HepG2 (cell line): ENCODE measurements around the gene ADGRG4. TPM values are rescaled to one million over a fixed set of nuclear protein-coding genes. Genes with fewer than 3 reads are reported as not detected.

Experiments
- ATAC-seq: fragments of 200-7000 bp; cut with Tn5 transposase; 3 replicates; pipeline ENCODE4 v1.9.1; 2020; ENCODE audit warnings: mild to moderate bottlenecking, moderate library complexity
- BruUV-seq: library from RNA; stranded (reverse); fragments of 400-500 nt; replicated peaks from 2 replicates; lab custom pipeline; 2021; lab: Mats Ljungman, UMichigan
- CTCF ChIA-PET: fragments of 300-600 bp; formaldehyde crosslinking; extraction: SDS; loops from one replicate; lab custom pipeline; 2021; ENCODE audit warnings: low total read pairs, inconsistent platforms, low intra/inter-chr PET ratio; lab: Yijun Ruan, JAX
- POLR2A ChIA-PET: fragments of 350-600 bp; sonication (Branson Sonifier 250); formaldehyde crosslinking; loops from one replicate; lab custom pipeline; 2020; ENCODE audit warnings: antibody characterized with exemption, inconsistent platforms; lab: Yijun Ruan, JAX
- DNase-seq: peaks from one replicate; pipeline ENCODE4 v3.0.0-alpha.2; 2015; ENCODE audit warnings: low spot score
- FAIRE-seq: peaks from 3 replicates; lab custom pipeline; 2011; peaks lifted over from hg19 to GRCh38; lab: Jason Lieb, UNC
- H2AFZ ChIP-seq: one replicate; pipeline ENCODE4 v1.6.1; 2011; ENCODE audit warnings: low read length, inconsistent platforms
- H3K27ac ChIP-seq: fragments of 300-600 bp; 3 replicates; pipeline ENCODE4 v1.8.0; 2011; ENCODE audit warnings: mixed run types, mild to moderate bottlenecking, mixed read lengths, low read length, inconsistent platforms; ENCODE audit not compliant: insufficient read depth; ENCODE audit errors: extremely low read length
- H3K27me3 ChIP-seq, 2 experiments: fragments of 200-600 bp in 1 of 2; 2 replicates in 1 of 2; 3 replicates in 1 of 2; pipeline versions ENCODE4 v1.6.0 to v1.8.0; 2011; ENCODE audit warnings: low read length in 2 of 2, mild to moderate bottlenecking in 2 of 2, moderate library complexity in 2 of 2, inconsistent platforms in 1 of 2; ENCODE audit not compliant: insufficient read depth in 2 of 2, control insufficient read depth in 1 of 2
- H3K36me3 ChIP-seq, 2 experiments: fragments of 200-600 bp in 1 of 2; replicated peaks in 1 of 2; 2 replicates in 1 of 2; 3 replicates in 1 of 2; pipeline versions ENCODE4 v1.5.1 to v1.8.0; 2011; ENCODE audit warnings: low read length in 2 of 2, inconsistent platforms in 1 of 2; ENCODE audit not compliant: insufficient read depth in 2 of 2, control insufficient read depth in 1 of 2
- H3K4me1 ChIP-seq: 2 replicates; pipeline ENCODE4 v1.5.1; 2012; ENCODE audit warnings: low read length, inconsistent platforms; ENCODE audit not compliant: insufficient read depth
- H3K4me2 ChIP-seq: 2 replicates; pipeline ENCODE4 v1.6.0; 2011; ENCODE audit warnings: low read depth, low read length, inconsistent platforms
- H3K4me3 ChIP-seq, 3 experiments: fragments of 200-600 bp in 1 of 3; sonication (generic), shearing (Covaris generic) in 1 of 3; replicated peaks in 1 of 3; 2 replicates each; pipeline ENCODE4 v1.5.1; 2011 to 2016; ENCODE audit warnings: low read length in 3 of 3, inconsistent platforms in 2 of 3, low read depth in 2 of 3, mild to moderate bottlenecking in 2 of 3, control low read depth in 1 of 3, mixed read lengths in 1 of 3; ENCODE audit not compliant: insufficient read depth in 1 of 3
- H3K79me2 ChIP-seq: one replicate; pipeline ENCODE4 v1.6.1; 2011; ENCODE audit warnings: low read length, inconsistent platforms; ENCODE audit not compliant: insufficient read depth
- H3K9ac ChIP-seq: 2 replicates; pipeline ENCODE4 v1.6.0; 2011; ENCODE audit warnings: mild to moderate bottlenecking, low read depth, low read length, inconsistent platforms; ENCODE audit not compliant: insufficient read depth
- H3K9me3 ChIP-seq: 2 replicates; pipeline ENCODE4 v1.5.1; 2012; ENCODE audit warnings: mild to moderate bottlenecking, low read length
- H4K20me1 ChIP-seq: 2 replicates; pipeline ENCODE4 v1.6.0; 2011; ENCODE audit warnings: inconsistent platforms, mild to moderate bottlenecking, low read length, moderate library complexity; ENCODE audit not compliant: insufficient read depth
- ARNTL ChIP-seq: sonication (generic); formaldehyde crosslinking; IDR thresholded peaks from 2 replicates; pipeline ENCODE4 v1.4.0; 2020; ENCODE audit warnings: mild to moderate bottlenecking, missing genetic modification reagents
- FOXP4 ChIP-seq: sonication (generic); formaldehyde crosslinking; IDR thresholded peaks from 2 replicates; pipeline ENCODE4 v1.4.0; 2020; ENCODE audit warnings: missing genetic modification reagents
- IKZF5 ChIP-seq: IDR thresholded peaks from 2 replicates; pipeline ENCODE4 v1.6.1; 2018; ENCODE audit warnings: missing genetic modification reagents, mild to moderate bottlenecking, missing compliant biosample characterization
- NFE2L1 ChIP-seq: sonication (generic); formaldehyde crosslinking; IDR thresholded peaks from 2 replicates; pipeline ENCODE4 v1.4.0; 2020; ENCODE audit warnings: missing genetic modification reagents, mild to moderate bottlenecking, borderline replicate concordance
- NRL ChIP-seq: sonication (generic); formaldehyde crosslinking; IDR thresholded peaks from 2 replicates; pipeline ENCODE4 v1.5.0; 2020; ENCODE audit warnings: missing genetic modification reagents, mild to moderate bottlenecking, moderate library complexity, borderline replicate concordance
- SOX6 ChIP-seq, 2 experiments: fragments of 450-650 bp in 1 of 2; sonication (generic) in 1 of 2; formaldehyde crosslinking in 1 of 2; IDR thresholded peaks; 2 replicates each; pipeline versions ENCODE4 v1.4.0 to v1.6.1; 2017 to 2020; ENCODE audit warnings: antibody characterized with exemption in 1 of 2, mild to moderate bottlenecking in 1 of 2, missing genetic modification reagents in 1 of 2
- STAT6 ChIP-seq: sonication (generic); formaldehyde crosslinking; IDR thresholded peaks from 2 replicates; pipeline ENCODE4 v1.4.0; 2020; ENCODE audit warnings: missing genetic modification reagents, mild to moderate bottlenecking, borderline replicate concordance
- TBL1XR1 ChIP-seq: fragments of 150-350 bp; IDR thresholded peaks from 2 replicates; pipeline ENCODE4 v1.6.1; 2014; ENCODE audit warnings: borderline replicate concordance, low read length; ENCODE audit not compliant: partially characterized antibody
- TEAD3 ChIP-seq: optimal IDR thresholded peaks from 2 replicates; pipeline ENCODE3; 2016; ENCODE audit warnings: borderline replicate concordance
- ZNF614 ChIP-seq: IDR thresholded peaks from 2 replicates; pipeline ENCODE4 v1.6.1; 2018; ENCODE audit warnings: missing biosample characterization, missing genetic modification reagents, inconsistent platforms, borderline replicate concordance
- WGBS: methylation state at CpG from one replicate; pipeline ENCODE4 v1.1.6; 2017; ENCODE audit warnings: low lambda C conversion rate; 5-methylcytosine and 5-hydroxymethylcytosine counted together
- in situ Hi-C: cut with HindIII; loops from 2 replicates; pipeline ENCODE4 v1.10.0; 2017; ENCODE audit warnings: low pct_unique_long_range_greater_than_20kb; ENCODE audit not compliant: extremely low pct_ligation_motif_present
- intact Hi-C: fragments of 100-400 bp; cut with micrococcal nuclease; formaldehyde crosslinking; loops from one replicate; pipeline ENCODE4 v1.10.0; 2022; ENCODE audit not compliant: unreplicated experiment
- polyA plus RNA-seq, 8 experiments: library from polyadenylated mRNA; depleted of rRNA in 3 of 8; stranded (reverse) in 7 of 8; unstranded in 1 of 8; fragments of >200 nt; fragmentation: Illumina TruSeq in 4 of 8; extraction: Trizol in 4 of 8; gene quantifications; 2 replicates each; pipeline versions ENCODE4 v1.2.1 to v1.2.3, GENCODE V29; 2011 to 2016; ENCODE audit warnings: low read depth in 4 of 8, missing spikeins in 1 of 8, mixed read lengths in 1 of 8; ENCODE audit not compliant: insufficient read depth in 1 of 8
- total RNA-seq, 5 experiments: library from RNA; depleted of rRNA; stranded (reverse); fragments of >200 nt; fragmentation: Illumina TruSeq; extraction: Trizol; gene quantifications; 2 replicates each; pipeline ENCODE4 v1.2.3, GENCODE V29; 2016; ENCODE audit warnings: low read depth in 1 of 5

The ADGRG4 gene
- total and polyA plus RNA-seq, 2 of the 13 experiments (the other 11 are each of a cell fraction or from before 2014, with no cell fraction given): not detected

- intact Hi-C loops: no loop called here
- TF ChIP-seq ARNTL (CRISPR knock-in tag): no peak
- no peak for TF ChIP-seq TEAD3 (CRISPR knock-in tag)
- TF ChIP-seq NRL (CRISPR knock-in tag): no peak
- no peak for TF ChIP-seq IKZF5 (CRISPR knock-in tag)
These were observed 44.7 kb upstream of the ADGRG4 start for GRCh38 chrX:136256026-136256425.

GRCh38 chrX:136258951-136259350 lies 41.8 kb upstream of the ADGRG4 start:
- no TSS peak for BruUV-seq
- no peak overlapping the region for H3K4me3 ChIP-seq
- H4K20me1 ChIP-seq: no peaks in the 10 kb centered on the region
- no peak overlapping the region for H3K4me2 ChIP-seq
- no peaks in the 10 kb centered on the region for H3K27me3 ChIP-seq
- no peaks in the 10 kb centered on the region for H3K4me1 ChIP-seq
- POLR2A ChIA-PET: no interaction called here
- no peaks in the 10 kb centered on the region for H3K36me3 ChIP-seq
- intact Hi-C loops: no loop called here
- no peak overlapping the region for H3K27ac ChIP-seq
- FAIRE-seq (no peak), DNase-seq (no peak), ATAC-seq (no peak)
- H3K9ac ChIP-seq: no peak overlapping the region
- in situ Hi-C loops: no loop called here
- H2AFZ ChIP-seq: no peak overlapping the region
- CTCF ChIA-PET: no interaction called here
- no peaks in the 10 kb centered on the region for H3K79me2 ChIP-seq
- 0% methylated on average over 1 of the region's 1 CpG for whole genome bisulfite sequencing
- H3K9me3 ChIP-seq: no peaks in the 10 kb centered on the region
- no peak for TF ChIP-seq NFE2L1 (CRISPR knock-in tag)
- TF ChIP-seq TBL1XR1: no peak
- TF ChIP-seq FOXP4 (CRISPR knock-in tag): no peak
- no peak for TF ChIP-seq ZNF614 (CRISPR knock-in tag)
- no peak for TF ChIP-seq STAT6
- no peak for TF ChIP-seq SOX6 (IDR thresholded peaks at IDR 0.05)
- TF ChIP-seq SOX6 (CRISPR knock-in tag; IDR thresholded peaks at IDR 0.05): no peak

More at GRCh38 chrX:136256026-136256425, 44.7 kb upstream of the ADGRG4 start:
- H3K27ac ChIP-seq: no peak overlapping the region
- H2AFZ ChIP-seq: no peak overlapping the region
- H3K9me3 ChIP-seq: no peaks in the 10 kb centered on the region
- no peak overlapping the region for H3K4me2 ChIP-seq
- no peaks in the 10 kb centered on the region for H3K4me1 ChIP-seq
- no peak overlapping the region for H3K4me3 ChIP-seq
- no peaks in the 10 kb centered on the region for H3K27me3 ChIP-seq
- CTCF ChIA-PET: no interaction called here
- no peak overlapping the region for H3K9ac ChIP-seq
- FAIRE-seq: no peak
- POLR2A ChIA-PET: no interaction called here
- WGBS: 26% methylated on average over 7 of the region's 7 CpGs
- no peak for ATAC-seq
- H3K79me2 ChIP-seq: no peaks in the 10 kb centered on the region
- DNase-seq: no peak
- H4K20me1 ChIP-seq: no peaks in the 10 kb centered on the region
- no peaks in the 10 kb centered on the region for H3K36me3 ChIP-seq
- in situ Hi-C loops: no loop called here
- no TSS peak for BruUV-seq
